Stimulated activated CD8-positive, alpha-beta memory T cell treated with anti-CD3 and anti-CD28 coated beads, Interleukin-4, amount 100 ng/mL, for 4 hours (primary cell): ENCODE measurements around the gene SF3B6.
"Not testable (repeated sequence)": the region's sequence is repeated elsewhere in the genome, so short reads cannot be mapped to it uniquely, and the experiment has no call there.

Source experiments
- DNase-seq, 2 donors: peaks; one replicate each; pipeline ENCODE4 v3.0.0-alpha.2; 2020; ENCODE audit warnings: low read depth in 2 of 2, low spot score in 1 of 2

The SF3B6 gene

GRCh38 chr2:24095171-24095677 is 19.1 kb upstream of the SF3B6 start:
- not testable (repeated sequence) for DNase-seq

DNA sequence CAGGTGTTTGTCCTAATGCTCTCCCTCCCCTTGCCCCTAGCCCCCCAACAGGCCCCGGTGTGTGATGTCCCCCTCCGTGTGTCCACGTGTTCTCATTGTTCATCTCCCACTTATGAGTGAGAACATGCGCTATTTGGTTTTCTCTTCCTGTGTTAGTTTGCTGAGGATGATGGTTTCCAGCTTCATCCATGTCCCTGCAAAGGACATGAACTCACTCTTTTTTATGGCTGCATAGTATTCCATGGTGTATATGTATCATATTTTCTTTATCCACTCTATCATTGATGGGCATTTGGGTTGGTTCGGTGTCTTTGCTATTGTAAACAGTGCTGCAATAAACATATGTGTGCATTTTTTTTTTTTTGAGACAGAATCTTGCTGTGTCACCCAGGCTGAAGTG is 17.1 kb upstream of the SF3B6 start:
- DNase-seq: not testable (repeated sequence)

- DNase-seq: no peak
Measured at GRCh38 chr2:24088821-24089359, 12.8 kb upstream of the SF3B6 start.

- DNase-seq: no peak
Measured at GRCh38 chr2:24087032-24087431, 10.9 kb upstream of the SF3B6 start.

DNA sequence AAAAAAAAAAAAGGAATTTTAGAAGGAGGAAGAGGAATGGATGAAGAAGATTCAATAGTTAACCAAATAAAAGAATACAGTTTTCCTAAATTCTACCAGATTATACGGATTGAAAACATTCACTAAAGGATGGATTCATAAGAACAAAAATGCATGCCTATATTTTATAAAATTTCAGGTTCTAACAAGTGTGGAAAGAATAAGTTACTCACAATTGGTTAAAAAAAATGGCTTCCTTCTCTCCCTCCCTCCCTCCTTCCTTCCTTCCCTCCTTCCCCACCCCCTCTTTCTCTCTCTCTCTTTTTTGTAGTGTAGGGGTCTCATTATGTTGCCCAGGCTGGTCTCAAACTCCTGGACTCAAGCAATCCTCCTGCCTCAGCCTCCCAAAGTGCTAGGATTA is 10.1 kb upstream of the SF3B6 start:
- DNase-seq: no peak

GRCh38 chr2:24085200-24085489 is 9.0 kb upstream of the SF3B6 start:
- DNase-seq: no peak

DNA sequence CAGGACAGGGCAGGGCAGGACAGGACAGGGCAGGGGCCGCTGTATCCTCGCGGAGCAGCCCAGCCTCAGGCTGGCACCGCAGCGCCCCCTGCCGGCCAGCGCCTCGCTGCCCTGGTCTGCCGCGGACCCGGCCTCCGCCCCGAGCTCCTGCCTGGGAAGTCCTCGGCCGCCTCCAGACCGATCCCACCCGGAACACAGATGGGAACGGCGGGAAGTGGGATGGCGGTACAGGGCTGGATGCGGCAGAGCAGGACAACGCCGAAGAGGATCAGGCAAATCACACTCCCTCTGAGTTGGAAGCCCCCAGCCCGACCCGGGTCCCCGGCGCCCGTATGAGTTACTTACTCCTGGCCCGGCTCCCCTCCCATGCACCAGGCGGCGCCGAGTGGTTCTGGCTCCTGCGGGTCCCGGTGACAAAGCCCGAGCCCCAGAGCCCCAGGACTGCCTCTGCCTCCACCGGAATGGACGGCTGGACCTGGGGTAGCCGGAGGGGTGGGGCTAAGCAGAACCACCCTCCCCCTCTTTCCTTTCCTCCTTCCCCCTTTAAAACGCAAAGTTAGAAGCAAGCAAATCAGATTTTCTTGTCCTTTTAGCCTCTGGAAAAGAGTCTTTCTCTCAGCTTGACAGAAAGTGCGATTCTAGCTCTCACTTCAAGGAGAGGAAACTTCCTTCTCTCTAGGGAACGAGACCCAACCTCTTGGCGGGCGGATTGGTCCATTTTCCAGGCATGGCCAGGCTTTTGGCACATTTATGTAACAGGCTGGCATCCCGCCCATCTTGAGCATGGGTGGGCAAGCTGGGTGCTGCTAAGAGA is 8.5 kb upstream of the SF3B6 start, which contains the start of gene TP53I3:
Gene TP53I3, minus strand, starts transcription at position 449 of the 814 bp plus-strand sequence. CDS start 508 bp downstream, outside the sequence.
- peak; percentile 47 to 65 for DNase-seq

GRCh38 chr2:24083567-24084385 is 7.7 kb upstream of the SF3B6 start:
- DNase-seq: no peak

GRCh38 chr2:24082787-24083566 is 6.9 kb upstream of the SF3B6 start:
- DNase-seq: no peak

DNA sequence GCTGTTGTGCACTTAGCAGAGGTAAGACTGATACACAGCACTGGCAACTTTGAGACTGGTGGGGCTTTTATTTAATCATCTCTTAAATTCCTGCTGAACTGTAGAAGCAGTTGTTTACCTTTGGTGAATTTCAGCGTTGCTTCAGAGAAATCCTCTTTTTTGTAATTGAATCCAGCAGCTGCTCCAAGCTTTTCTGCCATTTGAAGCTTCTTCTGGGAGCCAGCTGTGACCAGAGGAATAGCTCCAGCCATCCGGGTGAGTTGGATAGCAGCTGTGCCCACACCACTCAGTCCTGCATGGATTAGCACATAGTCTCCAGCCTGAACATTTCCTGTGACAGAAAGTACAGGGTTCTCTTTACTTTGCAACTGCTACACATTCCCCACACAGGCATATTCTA is 4.6 kb upstream of the SF3B6 start:
- no peak for DNase-seq

- no peak for DNase-seq
Measured at GRCh38 chr2:24077879-24078278, 1.8 kb upstream of the SF3B6 start.

DNA sequence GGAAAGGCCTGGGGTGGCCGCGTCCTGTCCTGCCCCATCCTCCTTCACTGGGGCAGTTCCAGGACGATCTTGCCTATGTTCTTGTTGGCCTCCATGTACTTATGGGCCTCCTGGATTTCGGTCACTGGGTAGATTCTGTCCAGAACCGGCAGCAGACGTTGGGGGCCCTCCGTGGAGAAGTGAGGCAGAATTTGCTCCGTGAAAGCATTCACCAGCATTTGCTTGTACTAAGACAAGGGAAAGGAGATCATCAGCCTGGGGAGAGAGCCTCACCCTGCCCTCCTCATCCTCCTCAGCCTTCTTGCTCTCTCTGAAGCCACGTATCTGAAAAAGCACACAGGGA is 1.4 kb upstream of the SF3B6 start:
- DNase-seq: no peak

DNA sequence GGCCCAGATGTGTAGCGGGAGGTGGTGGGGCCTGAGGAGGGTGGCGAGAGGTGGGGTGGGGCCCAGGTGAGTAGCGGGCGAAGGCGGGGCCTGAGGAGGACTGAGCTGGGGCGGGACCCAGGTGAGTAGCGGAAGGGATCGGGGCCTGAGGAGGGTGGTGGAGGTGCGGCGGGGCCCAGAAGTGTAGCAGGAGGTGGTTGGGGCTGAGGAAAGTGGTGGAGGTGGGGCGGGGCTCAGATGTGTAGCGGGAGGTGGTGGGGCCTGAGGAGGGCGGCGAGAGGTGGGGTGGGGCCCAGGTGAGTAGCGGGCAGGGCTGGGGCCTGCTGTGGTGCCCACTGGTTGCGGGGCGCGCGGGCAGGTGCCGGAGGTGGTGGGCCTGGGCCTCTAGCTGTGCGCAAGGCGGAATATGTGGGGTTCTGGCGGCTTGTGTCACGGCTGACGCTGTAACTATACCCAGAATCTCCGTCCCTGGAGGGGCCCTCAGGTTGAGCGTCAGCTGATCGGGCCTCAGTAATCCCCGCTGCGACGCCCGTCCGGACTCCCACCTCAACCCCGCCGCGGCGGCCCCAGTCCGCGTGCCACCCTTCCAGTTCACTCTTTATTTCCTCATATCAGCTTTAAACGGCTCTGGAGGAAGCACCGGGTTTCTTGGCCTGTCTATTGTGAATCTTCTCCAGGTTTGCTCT is 866 bp upstream of the SF3B6 start:
- DNase-seq: no peak

GRCh38 chr2:24075259-24075658 is 867 bp downstream of the SF3B6 start:
- DNase-seq: no peak

DNA sequence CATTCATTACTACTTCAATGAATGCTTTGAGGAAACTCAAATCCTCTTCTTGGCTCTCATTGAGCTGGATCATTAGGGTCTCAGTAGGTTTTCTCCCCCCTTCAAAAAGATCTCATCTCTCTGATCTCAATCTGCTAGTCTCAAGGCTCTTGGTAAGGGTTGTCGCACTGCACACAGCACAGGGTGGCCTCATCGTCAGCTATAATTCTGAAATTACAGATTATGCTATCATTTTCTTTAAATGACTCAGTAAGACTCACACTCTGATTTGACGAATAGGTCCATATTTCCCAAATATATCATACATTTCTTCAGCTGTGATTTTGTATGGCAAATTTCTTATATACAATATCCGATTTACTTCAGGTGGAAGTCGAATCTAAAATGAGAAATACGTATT is 2.3 kb downstream of the SF3B6 start:
- DNase-seq: no peak

GRCh38 chr2:24072259-24072658 is 3.9 kb downstream of the SF3B6 start:
- DNase-seq: no peak

GRCh38 chr2:24065341-24065740 is 10.8 kb downstream of the SF3B6 start:
- no peak for DNase-seq

DNA sequence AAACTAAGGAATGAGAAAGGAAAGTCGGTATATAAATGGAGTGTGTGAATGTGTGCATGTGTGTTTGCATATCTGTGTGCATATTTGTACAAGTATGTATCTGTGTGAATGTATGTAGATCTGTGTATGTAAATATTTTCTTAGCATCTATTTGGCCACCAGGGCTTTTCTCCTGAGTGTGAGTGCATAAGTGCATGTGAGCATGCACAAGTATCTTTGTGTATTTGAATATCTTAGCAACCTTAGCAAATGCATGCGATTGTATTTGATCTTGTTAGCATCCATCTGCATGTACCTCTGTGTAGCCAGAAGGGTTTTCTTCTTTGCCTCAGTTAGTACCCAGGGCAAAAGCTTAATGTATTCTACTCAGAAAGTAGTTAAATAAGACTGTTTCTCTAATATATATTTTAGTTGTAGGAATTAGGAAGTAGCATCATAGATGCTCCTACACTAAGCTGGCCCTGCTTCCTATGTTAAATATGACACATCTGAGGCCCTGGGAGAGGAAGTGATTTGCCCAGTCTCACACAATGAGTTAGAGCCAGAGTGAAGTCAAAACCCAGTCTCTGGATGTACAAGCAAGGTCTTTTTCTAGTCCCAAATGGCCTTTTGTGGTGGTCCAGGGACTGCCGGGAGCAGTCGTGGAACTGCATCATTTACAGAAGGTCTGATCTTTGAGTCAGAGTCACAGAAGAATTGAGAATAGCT is 17.4 kb downstream of the SF3B6 start:
- DNase-seq: no peak

DNA sequence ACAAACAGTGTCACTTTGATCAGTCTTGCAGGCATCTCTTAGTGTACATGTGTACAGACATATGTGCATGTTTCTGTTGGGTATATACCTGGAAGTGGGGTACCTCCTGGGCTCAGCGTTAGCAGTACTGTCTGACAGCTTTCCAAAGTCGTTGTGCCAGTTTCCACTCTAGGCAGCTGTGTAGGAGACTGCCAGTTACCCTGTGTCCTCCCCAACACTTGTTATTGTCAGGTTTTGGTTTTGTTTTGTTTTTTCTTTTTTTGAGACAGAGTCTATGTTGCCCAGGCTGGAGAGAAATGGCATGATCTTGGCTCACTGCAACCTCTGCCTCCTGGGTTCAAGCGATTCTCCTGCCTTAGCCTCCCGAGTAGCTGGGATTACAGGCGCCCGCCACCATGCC is 20.4 kb downstream of the SF3B6 start:
- DNase-seq: no peak

GRCh38 chr2:24054366-24055010 is 21.6 kb downstream of the SF3B6 start:
- no peak for DNase-seq
